Measurements from ENCODE around the gene DYNC1H1. TPM values are rescaled to one million over a fixed set of nuclear protein-coding genes. Genes with fewer than 3 reads are reported as not detected.

Gene DYNC1H1
- total and polyA plus RNA-seq, 2 experiments from 2014 or later: 179 to 635 TPM

DNA sequence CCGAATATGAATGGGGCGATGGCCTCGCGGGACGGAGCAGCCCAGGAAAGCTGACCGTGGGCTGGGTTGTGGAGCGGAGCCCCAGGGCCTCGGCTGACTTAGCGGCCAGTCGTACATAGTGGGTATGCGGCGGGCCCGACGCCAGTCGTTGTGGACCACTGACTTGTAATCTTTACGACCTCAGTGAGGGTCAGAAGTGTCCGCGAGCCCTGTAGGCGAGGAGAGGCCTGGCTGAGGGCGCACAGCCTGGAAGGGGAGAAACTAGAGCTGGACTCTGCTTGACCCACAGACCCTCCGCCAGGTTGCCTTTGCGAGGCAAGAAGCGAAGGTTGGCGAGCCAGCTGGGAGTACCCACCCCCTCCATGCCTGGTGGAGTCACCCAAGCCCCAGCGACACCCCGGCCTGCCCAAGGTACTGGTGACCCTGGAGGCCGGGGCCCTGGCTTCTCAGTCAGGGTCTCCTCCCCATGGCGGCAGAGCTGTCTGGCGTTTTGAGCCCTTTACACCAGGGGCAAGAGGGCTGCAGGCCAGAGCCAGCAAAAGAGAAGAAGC, 15.6 kb upstream of the DYNC1H1 start (continued):
- TF ChIP-seq CTCF (conservative IDR thresholded peaks at IDR 0.05; ENCODE audit: low read depth in 2 of 2) (no peak), JUNB (IDR thresholded peaks at IDR 0.05; ENCODE audit: unreplicated experiment) (no peak), ETS1 (IDR thresholded peaks at IDR 0.05) (no peak), STAT1 (IDR thresholded peaks at IDR 0.05; ENCODE audit: unreplicated experiment) (no peak), NANOG (IDR thresholded peaks at IDR 0.05; ENCODE audit: borderline replicate concordance) (no peak), CREB1 (CRISPR knock-in tag; IDR thresholded peaks at IDR 0.05; ENCODE audit: low read depth) (no peak), POLR2AphosphoS5 (IDR thresholded peaks at IDR 0.05; ENCODE audit: low read depth) (no peak)
- TF ChIP-seq, protein P1, sequence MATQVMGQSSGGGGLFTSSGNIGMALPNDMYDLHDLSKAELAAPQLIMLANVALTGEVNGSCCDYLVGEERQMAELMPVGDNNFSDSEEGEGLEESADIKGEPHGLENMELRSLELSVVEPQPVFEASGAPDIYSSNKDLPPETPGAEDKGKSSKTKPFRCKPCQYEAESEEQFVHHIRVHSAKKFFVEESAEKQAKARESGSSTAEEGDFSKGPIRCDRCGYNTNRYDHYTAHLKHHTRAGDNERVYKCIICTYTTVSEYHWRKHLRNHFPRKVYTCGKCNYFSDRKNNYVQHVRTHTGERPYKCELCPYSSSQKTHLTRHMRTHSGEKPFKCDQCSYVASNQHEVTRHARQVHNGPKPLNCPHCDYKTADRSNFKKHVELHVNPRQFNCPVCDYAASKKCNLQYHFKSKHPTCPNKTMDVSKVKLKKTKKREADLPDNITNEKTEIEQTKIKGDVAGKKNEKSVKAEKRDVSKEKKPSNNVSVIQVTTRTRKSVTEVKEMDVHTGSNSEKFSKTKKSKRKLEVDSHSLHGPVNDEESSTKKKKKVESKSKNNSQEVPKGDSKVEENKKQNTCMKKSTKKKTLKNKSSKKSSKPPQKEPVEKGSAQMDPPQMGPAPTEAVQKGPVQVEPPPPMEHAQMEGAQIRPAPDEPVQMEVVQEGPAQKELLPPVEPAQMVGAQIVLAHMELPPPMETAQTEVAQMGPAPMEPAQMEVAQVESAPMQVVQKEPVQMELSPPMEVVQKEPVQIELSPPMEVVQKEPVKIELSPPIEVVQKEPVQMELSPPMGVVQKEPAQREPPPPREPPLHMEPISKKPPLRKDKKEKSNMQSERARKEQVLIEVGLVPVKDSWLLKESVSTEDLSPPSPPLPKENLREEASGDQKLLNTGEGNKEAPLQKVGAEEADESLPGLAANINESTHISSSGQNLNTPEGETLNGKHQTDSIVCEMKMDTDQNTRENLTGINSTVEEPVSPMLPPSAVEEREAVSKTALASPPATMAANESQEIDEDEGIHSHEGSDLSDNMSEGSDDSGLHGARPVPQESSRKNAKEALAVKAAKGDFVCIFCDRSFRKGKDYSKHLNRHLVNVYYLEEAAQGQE (IDR thresholded peaks at IDR 0.05; ENCODE audit: unreplicated experiment): no peak

- Histone ChIP-seq H2AFZ (no peak overlapping the region), H3K36me3 (ENCODE audit: insufficient read depth) (no peaks in the 10 kb centered on the region), H3K27me3 (ENCODE audit: insufficient read depth) (peaks cover 18% of the 10 kb centered on the region), H4K20me1 (replicated peaks; ENCODE audit: insufficient read depth) (0 out of 2 replicates have a peak, but pooled peaks cover 4% of the 10 kb centered on the region), H3K4me2 (no peak overlapping the region), H3K27ac (ENCODE audit: low read depth) (no peak overlapping the region), H3F3A (replicated peaks; ENCODE audit: low read depth) (peaks cover 3% of the 10 kb centered on the region; the same call in 1 of the 2 replicates), H3K4me3 (no peak overlapping the region), H3K4me1 (ENCODE audit: insufficient read depth) (peaks cover 5% of the 10 kb centered on the region), H3K79me2 (replicated peaks; ENCODE audit: insufficient read depth) (no peaks in the 10 kb centered on the region), H3K9me2 (ENCODE audit: insufficient read depth) (no peaks in the 10 kb centered on the region)
- H3K27ac Mint-ChIP-seq: no peak overlapping the region
- H3K4me1 Mint-ChIP-seq: peaks cover 16% of the 10 kb centered on the region
- no peaks in the 10 kb centered on the region for H3K36me3 Mint-ChIP-seq (ENCODE audit: low read depth)
- peaks cover 5% of the 10 kb centered on the region; the same call in 2 of the 3 replicates for H3K9me3 Mint-ChIP-seq
- no peak for DNase-seq (ENCODE audit: low spot score)
- no peak for ATAC-seq
- 0 out of 3 replicates have a peak overlapping the region, but pooled peaks have one; percentile 14 for H3K4me3 Mint-ChIP-seq
- peaks cover 37% of the 10 kb centered on the region for H3K27me3 Mint-ChIP-seq (ENCODE audit: insufficient read depth, low read depth, poor library complexity)
- TF ChIP-seq ZNF114 (CRISPR knock-in tag; IDR thresholded peaks at IDR 0.05) (no peak), POLR2AphosphoS5 (IDR thresholded peaks at IDR 0.05; ENCODE audit: low read depth) (no peak), CTCF (conservative IDR thresholded peaks at IDR 0.05; ENCODE audit: low read depth in 2 of 2) (no peak), STAT1 (IDR thresholded peaks at IDR 0.05; ENCODE audit: unreplicated experiment) (no peak), CREB1 (CRISPR knock-in tag; IDR thresholded peaks at IDR 0.05; ENCODE audit: low read depth) (no peak), EZH2 (IDR thresholded peaks at IDR 0.05; ENCODE audit: low read depth, unreplicated experiment) (no peak), JUNB (IDR thresholded peaks at IDR 0.05; ENCODE audit: unreplicated experiment) (no peak), NANOG (IDR thresholded peaks at IDR 0.05; ENCODE audit: borderline replicate concordance) (no peak), EZH2phosphoT487 (IDR thresholded peaks at IDR 0.05; ENCODE audit: unreplicated experiment) (no peak), ETS1 (IDR thresholded peaks at IDR 0.05) (no peak), ZNF331 (CRISPR knock-in tag; IDR thresholded peaks at IDR 0.05; ENCODE audit: low read depth) (no peak)
- TF ChIP-seq, protein P1 (IDR thresholded peaks at IDR 0.05; ENCODE audit: unreplicated experiment): no peak
Measured at GRCh38 chr14:101950100-101950499, 14.3 kb upstream of the DYNC1H1 start.
